Neural progenitor cell (in vitro differentiated cells): ENCODE data around the gene MX2.

ENCODE experiments used
- CTCF ChIP-seq: fragments of 200-600 bp; sonication (generic); IDR thresholded peaks from 2 replicates; pipeline ENCODE4 v1.5.1; 2017; ENCODE audit warnings: antibody characterized with exemption, mild to moderate bottlenecking
- EZH2 ChIP-seq: fragments of 200-600 bp; sonication (generic); IDR thresholded peaks from 2 replicates; pipeline ENCODE4 v1.6.1; 2017; ENCODE audit warnings: antibody characterized with exemption, mild to moderate bottlenecking, moderate library complexity
- EZH2phosphoT487 ChIP-seq: fragments of 200-600 bp; sonication (generic); IDR thresholded peaks from 2 replicates; pipeline ENCODE4 v1.6.1; 2017; ENCODE audit warnings: antibody characterized with exemption

GRCh38 chr21:41458559-41458958 is 96.7 kb downstream of the MX2 start:
- TF ChIP-seq CTCF, result no peak
- TF ChIP-seq EZH2, result no peak
- TF ChIP-seq EZH2phosphoT487, result no peak
